HepG2 (cell line): ENCODE measurements around the gene ASXL1. TPM values are rescaled to one million over a fixed set of nuclear protein-coding genes. Genes with fewer than 3 reads are reported as not detected.

ENCODE experiments used
- DDIT3 ChIP-seq: sonication (generic); formaldehyde crosslinking; IDR thresholded peaks from 2 replicates; pipeline ENCODE4 v1.4.0; 2020; ENCODE audit warnings: mild to moderate bottlenecking, missing genetic modification reagents
- DNMT1 ChIP-seq: sonication (generic); formaldehyde crosslinking; IDR thresholded peaks from 2 replicates; pipeline ENCODE4 v1.5.1; 2020; ENCODE audit warnings: mild to moderate bottlenecking, missing genetic modification reagents
- GZF1 ChIP-seq: sonication (generic); formaldehyde crosslinking; IDR thresholded peaks from 2 replicates; pipeline ENCODE4 v1.5.1; 2020; ENCODE audit warnings: mild to moderate bottlenecking, missing genetic modification reagents
- JUN ChIP-seq: sonication (generic); formaldehyde crosslinking; IDR thresholded peaks from 2 replicates; pipeline ENCODE4 v1.4.0; 2020; ENCODE audit warnings: mild to moderate bottlenecking, missing genetic modification reagents
- PHF8 ChIP-seq: sonication (generic); formaldehyde crosslinking; IDR thresholded peaks from 2 replicates; pipeline ENCODE4 v1.5.0; 2020; ENCODE audit warnings: missing genetic modification reagents
- RARG ChIP-seq: sonication (generic); formaldehyde crosslinking; IDR thresholded peaks from 2 replicates; pipeline ENCODE4 v1.4.0; 2020; ENCODE audit warnings: low read depth, mild to moderate bottlenecking, missing genetic modification reagents
- RCOR2 ChIP-seq: IDR thresholded peaks from 2 replicates; pipeline ENCODE4 v1.6.1; 2016; ENCODE audit warnings: missing biosample characterization, missing genetic modification reagents
- SMAD9 ChIP-seq: sonication (generic); formaldehyde crosslinking; IDR thresholded peaks from 2 replicates; pipeline ENCODE4 v1.5.1; 2020; ENCODE audit warnings: mild to moderate bottlenecking, missing genetic modification reagents
- SRSF4 ChIP-seq: fragments of 200-400 bp; formaldehyde crosslinking; IDR thresholded peaks from one replicate; pipeline ENCODE4 v1.6.1; 2018; ENCODE audit warnings: mild to moderate bottlenecking, low read depth, low read length, moderate library complexity; ENCODE audit not compliant: poor library complexity, severe bottlenecking
- SUZ12 ChIP-seq: fragments of 150-350 bp; IDR thresholded peaks from 2 replicates; pipeline ENCODE4 v1.6.1; 2014; ENCODE audit warnings: low read depth, low read length
- TBX3 ChIP-seq: fragments of 450-650 bp; IDR thresholded peaks from 2 replicates; pipeline ENCODE4 v1.6.1; 2017; ENCODE audit warnings: antibody characterized with exemption, mild to moderate bottlenecking, inconsistent platforms, borderline replicate concordance
- TRIM24 ChIP-seq: sonication (generic); formaldehyde crosslinking; IDR thresholded peaks from 2 replicates; pipeline ENCODE4 v1.8.0; 2022; ENCODE audit warnings: mild to moderate bottlenecking, missing genetic modification reagents
- XBP1 ChIP-seq: sonication (generic); formaldehyde crosslinking; IDR thresholded peaks from 2 replicates; pipeline ENCODE4 v1.5.0; 2020; ENCODE audit warnings: missing genetic modification reagents
- ZBTB3 ChIP-seq: sonication (generic); formaldehyde crosslinking; IDR thresholded peaks from 2 replicates; pipeline ENCODE4 v1.4.0; 2020; ENCODE audit warnings: low read depth, mild to moderate bottlenecking, moderate library complexity, missing genetic modification reagents, borderline replicate concordance
- ZBTB42 ChIP-seq: sonication (generic); formaldehyde crosslinking; IDR thresholded peaks from 2 replicates; pipeline ENCODE4 v1.5.0; 2020; ENCODE audit warnings: mild to moderate bottlenecking, missing genetic modification reagents
- ZNF547 ChIP-seq: sonication (generic); formaldehyde crosslinking; IDR thresholded peaks from 2 replicates; pipeline ENCODE4 v1.5.1; 2020; ENCODE audit warnings: mild to moderate bottlenecking, missing genetic modification reagents
- ZNF616 ChIP-seq: sonication (generic); formaldehyde crosslinking; IDR thresholded peaks from 2 replicates; pipeline ENCODE4 v1.5.0; 2020; ENCODE audit warnings: low read depth, mild to moderate bottlenecking, missing genetic modification reagents
- ZNF670 ChIP-seq: sonication (generic); formaldehyde crosslinking; IDR thresholded peaks from 2 replicates; pipeline ENCODE4 v1.8.0; 2022; ENCODE audit warnings: mild to moderate bottlenecking, missing genetic modification reagents, borderline replicate concordance
- ZNF780A ChIP-seq: sonication (generic); formaldehyde crosslinking; IDR thresholded peaks from 2 replicates; pipeline ENCODE4 v1.8.0; 2022; ENCODE audit warnings: mild to moderate bottlenecking, missing genetic modification reagents, moderate library complexity
- polyA plus RNA-seq, 8 experiments: library from polyadenylated mRNA; depleted of rRNA in 3 of 8; stranded (reverse) in 7 of 8; unstranded in 1 of 8; fragments of >200 nt; fragmentation: Illumina TruSeq in 4 of 8; extraction: Trizol in 4 of 8; gene quantifications; 2 replicates each; pipeline versions ENCODE4 v1.2.1 to v1.2.3, GENCODE V29; 2011 to 2016; ENCODE audit warnings: low read depth in 4 of 8, missing spikeins in 1 of 8, mixed read lengths in 1 of 8; ENCODE audit not compliant: insufficient read depth in 1 of 8
- total RNA-seq, 5 experiments: library from RNA; depleted of rRNA; stranded (reverse); fragments of >200 nt; fragmentation: Illumina TruSeq; extraction: Trizol; gene quantifications; 2 replicates each; pipeline ENCODE4 v1.2.3, GENCODE V29; 2016; ENCODE audit warnings: low read depth in 1 of 5
- TF ChIP-seq, protein P1 (sequence below): sonication (generic); formaldehyde crosslinking; IDR thresholded peaks from 2 replicates; pipeline ENCODE4 v1.5.0; 2020; ENCODE audit warnings: mild to moderate bottlenecking, missing genetic modification reagents
- TF ChIP-seq, protein P2 (sequence below): sonication (generic); formaldehyde crosslinking; IDR thresholded peaks from 2 replicates; pipeline ENCODE4 v1.4.0; 2020; ENCODE audit warnings: missing genetic modification reagents
- TF ChIP-seq, protein P3 (sequence below): sonication (generic); formaldehyde crosslinking; conservative IDR thresholded peaks from 2 replicates; pipeline ENCODE4 v1.5.0; 2020; ENCODE audit warnings: missing genetic modification reagents

The ASXL1 gene
- total and polyA plus RNA-seq, 2 of the 13 experiments (the other 11 are each of a cell fraction or from before 2014, with no cell fraction given): 62.1 to 74.8 TPM

- TF ChIP-seq ZNF547 (CRISPR knock-in tag) (no peak), SRSF4 (no peak), SMAD9 (CRISPR knock-in tag) (no peak), ZNF670 (CRISPR knock-in tag) (no peak), SUZ12 (no peak), XBP1 (no peak), RCOR2 (CRISPR knock-in tag) (no peak), TBX3 (no peak), JUN (no peak), ZBTB42 (CRISPR knock-in tag) (0 out of 2 replicates have a peak, but pooled peaks have one; percentile 41), RARG (CRISPR knock-in tag) (no peak), TRIM24 (CRISPR knock-in tag) (no peak), GZF1 (CRISPR knock-in tag) (no peak; the same call in 1 of the 2 replicates), ZNF616 (CRISPR knock-in tag) (no peak; the same call in 1 of the 2 replicates), DNMT1 (CRISPR knock-in tag) (no peak), ZNF780A (CRISPR knock-in tag) (no peak), PHF8 (CRISPR knock-in tag) (no peak; the same call in 1 of the 2 replicates), ZBTB3 (CRISPR knock-in tag) (no peak), DDIT3 (no peak)
- TF ChIP-seq, protein P1, sequence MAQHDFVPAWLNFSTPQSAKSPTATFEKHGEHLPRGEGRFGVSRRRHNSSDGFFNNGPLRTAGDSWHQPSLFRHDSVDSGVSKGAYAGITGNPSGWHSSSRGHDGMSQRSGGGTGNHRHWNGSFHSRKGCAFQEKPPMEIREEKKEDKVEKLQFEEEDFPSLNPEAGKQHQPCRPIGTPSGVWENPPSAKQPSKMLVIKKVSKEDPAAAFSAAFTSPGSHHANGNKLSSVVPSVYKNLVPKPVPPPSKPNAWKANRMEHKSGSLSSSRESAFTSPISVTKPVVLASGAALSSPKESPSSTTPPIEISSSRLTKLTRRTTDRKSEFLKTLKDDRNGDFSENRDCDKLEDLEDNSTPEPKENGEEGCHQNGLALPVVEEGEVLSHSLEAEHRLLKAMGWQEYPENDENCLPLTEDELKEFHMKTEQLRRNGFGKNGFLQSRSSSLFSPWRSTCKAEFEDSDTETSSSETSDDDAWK (CRISPR knock-in tag): no peak
- TF ChIP-seq, protein P2, sequence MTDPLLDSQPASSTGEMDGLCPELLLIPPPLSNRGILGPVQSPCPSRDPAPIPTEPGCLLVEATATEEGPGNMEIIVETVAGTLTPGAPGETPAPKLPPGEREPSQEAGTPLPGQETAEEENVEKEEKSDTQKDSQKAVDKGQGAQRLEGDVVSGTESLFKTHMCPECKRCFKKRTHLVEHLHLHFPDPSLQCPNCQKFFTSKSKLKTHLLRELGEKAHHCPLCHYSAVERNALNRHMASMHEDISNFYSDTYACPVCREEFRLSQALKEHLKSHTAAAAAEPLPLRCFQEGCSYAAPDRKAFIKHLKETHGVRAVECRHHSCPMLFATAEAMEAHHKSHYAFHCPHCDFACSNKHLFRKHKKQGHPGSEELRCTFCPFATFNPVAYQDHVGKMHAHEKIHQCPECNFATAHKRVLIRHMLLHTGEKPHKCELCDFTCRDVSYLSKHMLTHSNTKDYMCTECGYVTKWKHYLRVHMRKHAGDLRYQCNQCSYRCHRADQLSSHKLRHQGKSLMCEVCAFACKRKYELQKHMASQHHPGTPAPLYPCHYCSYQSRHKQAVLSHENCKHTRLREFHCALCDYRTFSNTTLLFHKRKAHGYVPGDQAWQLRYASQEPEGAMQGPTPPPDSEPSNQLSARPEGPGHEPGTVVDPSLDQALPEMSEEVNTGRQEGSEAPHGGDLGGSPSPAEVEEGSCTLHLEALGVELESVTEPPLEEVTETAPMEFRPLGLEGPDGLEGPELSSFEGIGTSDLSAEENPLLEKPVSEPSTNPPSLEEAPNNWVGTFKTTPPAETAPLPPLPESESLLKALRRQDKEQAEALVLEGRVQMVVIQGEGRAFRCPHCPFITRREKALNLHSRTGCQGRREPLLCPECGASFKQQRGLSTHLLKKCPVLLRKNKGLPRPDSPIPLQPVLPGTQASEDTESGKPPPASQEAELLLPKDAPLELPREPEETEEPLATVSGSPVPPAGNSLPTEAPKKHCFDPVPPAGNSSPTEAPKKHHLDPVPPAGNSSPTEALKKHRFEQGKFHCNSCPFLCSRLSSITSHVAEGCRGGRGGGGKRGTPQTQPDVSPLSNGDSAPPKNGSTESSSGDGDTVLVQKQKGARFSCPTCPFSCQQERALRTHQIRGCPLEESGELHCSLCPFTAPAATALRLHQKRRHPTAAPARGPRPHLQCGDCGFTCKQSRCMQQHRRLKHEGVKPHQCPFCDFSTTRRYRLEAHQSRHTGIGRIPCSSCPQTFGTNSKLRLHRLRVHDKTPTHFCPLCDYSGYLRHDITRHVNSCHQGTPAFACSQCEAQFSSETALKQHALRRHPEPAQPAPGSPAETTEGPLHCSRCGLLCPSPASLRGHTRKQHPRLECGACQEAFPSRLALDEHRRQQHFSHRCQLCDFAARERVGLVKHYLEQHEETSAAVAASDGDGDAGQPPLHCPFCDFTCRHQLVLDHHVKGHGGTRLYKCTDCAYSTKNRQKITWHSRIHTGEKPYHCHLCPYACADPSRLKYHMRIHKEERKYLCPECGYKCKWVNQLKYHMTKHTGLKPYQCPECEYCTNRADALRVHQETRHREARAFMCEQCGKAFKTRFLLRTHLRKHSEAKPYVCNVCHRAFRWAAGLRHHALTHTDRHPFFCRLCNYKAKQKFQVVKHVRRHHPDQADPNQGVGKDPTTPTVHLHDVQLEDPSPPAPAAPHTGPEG (CRISPR knock-in tag): no peak; the same call in 1 of the 2 replicates
- TF ChIP-seq, protein P3, sequence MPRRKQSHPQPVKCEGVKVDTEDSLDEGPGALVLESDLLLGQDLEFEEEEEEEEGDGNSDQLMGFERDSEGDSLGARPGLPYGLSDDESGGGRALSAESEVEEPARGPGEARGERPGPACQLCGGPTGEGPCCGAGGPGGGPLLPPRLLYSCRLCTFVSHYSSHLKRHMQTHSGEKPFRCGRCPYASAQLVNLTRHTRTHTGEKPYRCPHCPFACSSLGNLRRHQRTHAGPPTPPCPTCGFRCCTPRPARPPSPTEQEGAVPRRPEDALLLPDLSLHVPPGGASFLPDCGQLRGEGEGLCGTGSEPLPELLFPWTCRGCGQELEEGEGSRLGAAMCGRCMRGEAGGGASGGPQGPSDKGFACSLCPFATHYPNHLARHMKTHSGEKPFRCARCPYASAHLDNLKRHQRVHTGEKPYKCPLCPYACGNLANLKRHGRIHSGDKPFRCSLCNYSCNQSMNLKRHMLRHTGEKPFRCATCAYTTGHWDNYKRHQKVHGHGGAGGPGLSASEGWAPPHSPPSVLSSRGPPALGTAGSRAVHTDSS (CRISPR knock-in tag): 0 out of 2 replicates have a peak, but pooled peaks have one; percentile 54
These were observed 126.3 kb downstream of the ASXL1 start (continued) for GRCh38 chr20:32484225-32484957.
